ENCODE measurements around the gene MUS81. TPM values are rescaled to one million over a fixed set of nuclear protein-coding genes. Genes with fewer than 3 reads are reported as not detected.
A peak's percentile ranks its signal among the peaks of the same experiment; 100 is the strongest.

MUS81 gene
- total and polyA plus RNA-seq, 10 of the 15 experiments (the other 5 are each of a cell fraction or from before 2014, with no cell fraction given), result 11.8 to 76.1 (median 48.4) TPM

GRCh38 chr11:65860278-65861164 lies at the start of gene MUS81 (continued):
- TF ChIP-seq NFYB (IDR thresholded peaks at IDR 0.05; ENCODE audit: insufficient read depth, low read depth, low read length) (peak; percentile 78; the same call in 1 of the 2 replicates), POLR2A (IDR thresholded peaks at IDR 0.05; ENCODE audit: low read depth, low read length) (peak; percentile 89), STAT1 (conservative IDR thresholded peaks at IDR 0.05) (0 out of 2 replicates have a peak, but pooled peaks have one; percentile 17), ZNF687 (IDR thresholded peaks at IDR 0.05) (0 out of 2 replicates have a peak, but pooled peaks have one; percentile 6), ZNF217 (IDR thresholded peaks at IDR 0.05) (peak; percentile 64; the same call in 1 of the 2 replicates), CHD2 (IDR thresholded peaks at IDR 0.05; ENCODE audit: borderline replicate concordance, low read depth, low read length) (peak; percentile 67; the same call in 1 of the 2 replicates), RELB (IDR thresholded peaks at IDR 0.05; ENCODE audit: low read depth) (peak; percentile 79; the same call in 1 of the 2 replicates), PBX3 (IDR thresholded peaks at IDR 0.05; ENCODE audit: insufficient replicate concordance, low read depth, low read length) (peak; percentile 56), BCL3 (IDR thresholded peaks at IDR 0.05; ENCODE audit: borderline replicate concordance, insufficient read depth, low read depth, low read length, poor library complexity, severe bottlenecking) (peak; percentile 41), IRF4 (IDR thresholded peaks at IDR 0.05; ENCODE audit: low read depth, low read length) (0 out of 2 replicates have a peak, but pooled peaks have one; percentile 8), SMAD1 (IDR thresholded peaks at IDR 0.05; ENCODE audit: low read depth, partially characterized antibody) (peak; percentile 67), NBN (IDR thresholded peaks at IDR 0.05) (peak; percentile 82; the same call in 1 of the 2 replicates), PKNOX1 (IDR thresholded peaks at IDR 0.05) (peak; percentile 94), ZBED1 (IDR thresholded peaks at IDR 0.05; ENCODE audit: borderline replicate concordance) (no peak), SP1 (IDR thresholded peaks at IDR 0.05; ENCODE audit: low read depth, low read length) (peak; percentile 65), WRNIP1 (IDR thresholded peaks at IDR 0.05; ENCODE audit: borderline replicate concordance, low read depth, low read length) (no peak), ELK1 (IDR thresholded peaks at IDR 0.05; ENCODE audit: low read depth, low read length) (peak; percentile 67)
